Caco-2 (cell line): ENCODE data around the gene CPT1B. TPM values are rescaled to one million over a fixed set of nuclear protein-coding genes. Genes with fewer than 3 reads are reported as not detected.
A peak's percentile ranks its signal among the peaks of the same experiment; 100 is the strongest.

Experiments used
- BruUV-seq: library from RNA; stranded (reverse); fragments of 400-500 nt; replicated peaks from 2 replicates; lab custom pipeline; 2021; lab: Mats Ljungman, UMichigan
- CTCF ChIA-PET: fragments of 300-600 bp; sonication (Branson Sonifier 250); formaldehyde crosslinking; loops from one replicate; lab custom pipeline; 2022; ENCODE audit warnings: antibody characterized with exemption; lab: Charles Lee
- POLR2A ChIA-PET: fragments of 300-600 bp; sonication (Branson Sonifier 250); formaldehyde crosslinking; loops from one replicate; lab custom pipeline; 2022; ENCODE audit warnings: antibody characterized with exemption; lab: Charles Lee
- DNase-seq, 2 experiments: peaks; one replicate each; pipeline versions ENCODE4 v3.0.0 to v3.0.0-alpha.2; 2020 to 2022
- H3K27me3 ChIP-seq: replicated peaks from 2 replicates; pipeline ENCODE4 v1.6.0; 2011; ENCODE audit warnings: low read length; ENCODE audit not compliant: control insufficient read depth, insufficient read depth
- H3K36me3 ChIP-seq: 2 replicates; pipeline ENCODE4 v1.5.1; 2011; ENCODE audit warnings: low read length; ENCODE audit not compliant: control insufficient read depth, insufficient read depth
- H3K4me1 ChIP-seq: fragments of 250-450 bp; sonication (Bioruptor Pico); 2 replicates; pipeline ENCODE4 v1.5.1; 2020; ENCODE audit warnings: mild to moderate bottlenecking
- H3K4me3 ChIP-seq: 2 replicates; pipeline ENCODE4 v1.5.1; 2011; ENCODE audit warnings: low read depth, mild to moderate bottlenecking, control low read depth, low read length
- H3K9me3 ChIP-seq: fragments of 250-450 bp; sonication (Bioruptor Pico); 2 replicates; pipeline ENCODE4 v1.5.1; 2020; ENCODE audit warnings: mild to moderate bottlenecking, moderate library complexity
- H3K27ac Mint-ChIP-seq: one replicate; pipeline ENCODE4 v1.8.0; 2022; ENCODE audit warnings: mixed read lengths; ENCODE audit not compliant: unreplicated experiment
- H3K27me3 Mint-ChIP-seq: one replicate; pipeline ENCODE4 v1.8.0; 2022; ENCODE audit warnings: mixed read lengths; ENCODE audit not compliant: insufficient read depth, unreplicated experiment
- H3K36me3 Mint-ChIP-seq: one replicate; pipeline ENCODE4 v1.8.0; 2022; ENCODE audit warnings: mild to moderate bottlenecking, mixed read lengths; ENCODE audit not compliant: insufficient read depth, unreplicated experiment
- H3K4me1 Mint-ChIP-seq: one replicate; pipeline ENCODE4 v1.8.0; 2022; ENCODE audit warnings: low read depth, mixed read lengths; ENCODE audit not compliant: unreplicated experiment
- H3K4me3 Mint-ChIP-seq: one replicate; pipeline ENCODE4 v1.8.0; 2022; ENCODE audit warnings: mild to moderate bottlenecking, moderate library complexity, mixed read lengths; ENCODE audit not compliant: unreplicated experiment
- H3K9me3 Mint-ChIP-seq: one replicate; pipeline ENCODE4 v1.8.0; 2022; ENCODE audit warnings: mixed read lengths; ENCODE audit not compliant: unreplicated experiment
- CTCF ChIP-seq, 2 experiments: fragments of 200-600 bp in 1 of 2; IDR thresholded peaks; 1 replicate in 1 of 2; 2 replicates in 1 of 2; pipeline versions ENCODE4 v1.5.1 to v1.8.0; 2011 to 2022; ENCODE audit warnings: antibody characterized with exemption in 1 of 2, control low read depth in 1 of 2, inconsistent platforms in 1 of 2, low read depth in 1 of 2, low read length in 1 of 2, mild to moderate bottlenecking in 1 of 2, moderate library complexity in 1 of 2; ENCODE audit not compliant: insufficient read depth in 1 of 2, severe bottlenecking in 1 of 2, unreplicated experiment in 1 of 2
- intact Hi-C: fragments of 100-400 bp; cut with micrococcal nuclease; formaldehyde crosslinking; loops from one replicate; pipeline ENCODE4 v1.10.0; 2022; ENCODE audit not compliant: unreplicated experiment
- total RNA-seq: library from RNA; stranded (reverse); gene quantifications from 2 replicates; pipeline ENCODE4 v1.2.3, GENCODE V29; 2022

CPT1B gene
- total RNA-seq, 1 experiment from 2014 or later, result 19.8 TPM

- Mint-ChIP-seq H3K9me3 (no peaks in the 10 kb centered on the region), H3K27me3 (peaks cover 3% of the 10 kb centered on the region), H3K36me3 (peaks cover 4% of the 10 kb centered on the region), H3K4me3 (no peak overlapping the region), H3K4me1 (no peaks in the 10 kb centered on the region), H3K27ac (no peak overlapping the region)
- peak in 1 of 2 experiments; percentile 19 for DNase-seq
- Histone ChIP-seq H3K9me3 (no peaks in the 10 kb centered on the region), H3K4me1 (peaks cover 23% of the 10 kb centered on the region), H3K36me3 (no peaks in the 10 kb centered on the region), H3K27me3 (no peaks in the 10 kb centered on the region), H3K4me3 (no peak overlapping the region)
- TF ChIP-seq CTCF (IDR thresholded peaks at IDR 0.05; ENCODE audit: insufficient read depth in 1 of 2, low read depth in 1 of 2, low read length in 1 of 2, severe bottlenecking in 1 of 2, unreplicated experiment in 1 of 2), result no peak
- intact Hi-C loops, result no loop called here
- CTCF ChIA-PET, result no interaction called here
- no TSS peak for BruUV-seq
- POLR2A ChIA-PET, result no interaction called here
Observed at GRCh38 chr22:50585781-50586180, 7.6 kb upstream of the CPT1B start.

- POLR2A ChIA-PET, result no interaction called here
- Mint-ChIP-seq H3K27me3 (no peaks in the 10 kb centered on the region), H3K27ac (no peak overlapping the region), H3K36me3 (peaks cover 4% of the 10 kb centered on the region), H3K4me3 (no peak overlapping the region), H3K9me3 (no peaks in the 10 kb centered on the region), H3K4me1 (no peaks in the 10 kb centered on the region)
- intact Hi-C loops, result no loop called here
- BruUV-seq, result no TSS peak
- DNase-seq, result peak in 1 of 2 experiments; percentile 5
- H3K27me3 ChIP-seq, result no peaks in the 10 kb centered on the region
- TF ChIP-seq CTCF (IDR thresholded peaks at IDR 0.05; ENCODE audit: insufficient read depth in 1 of 2, low read depth in 1 of 2, low read length in 1 of 2, severe bottlenecking in 1 of 2, unreplicated experiment in 1 of 2), result no peak
- CTCF ChIA-PET, result interaction anchor here (0.8 to 1.5 kb wide), 3 partner anchors 22 to 60 kb away, joined by 3 to 7 read pairs (median 6); partner anchors contain the start of genes SCO2 and SYCE3
- no peaks in the 10 kb centered on the region for H3K36me3 ChIP-seq
- H3K9me3 ChIP-seq, result no peaks in the 10 kb centered on the region
- peaks cover 23% of the 10 kb centered on the region for H3K4me1 ChIP-seq
- no peak overlapping the region for H3K4me3 ChIP-seq
Observed at GRCh38 chr22:50585238-50585637, 7.0 kb upstream of the CPT1B start.

- H3K27me3 Mint-ChIP-seq, result no peaks in the 10 kb centered on the region
- BruUV-seq, result no TSS peak
- no peak overlapping the region for H3K4me3 Mint-ChIP-seq
- no peaks in the 10 kb centered on the region for H3K27me3 ChIP-seq
- no peaks in the 10 kb centered on the region for H3K9me3 ChIP-seq
- H3K4me1 Mint-ChIP-seq, result no peaks in the 10 kb centered on the region
- ChIA-PET POLR2A (interaction anchor here (1.4 kb wide), 1 partner anchor 77 kb away, joined by 5 read pairs; the partner anchor contains the start of genes LMF2 and NCAPH2), CTCF (interaction anchor here (0.8 to 1.5 kb wide), 3 partner anchors 22 to 59 kb away, joined by 3 to 7 read pairs (median 6); partner anchors contain the start of genes SCO2 and SYCE3)
- intact Hi-C loops, result loop anchor here (5.0 kb wide), 1 partner anchor 57 kb away; the partner anchor contains the start of gene SCO2
- no peak overlapping the region for H3K4me3 ChIP-seq
- peaks cover 23% of the 10 kb centered on the region for H3K4me1 ChIP-seq
- TF ChIP-seq CTCF (IDR thresholded peaks at IDR 0.05; ENCODE audit: insufficient read depth in 1 of 2, low read depth in 1 of 2, low read length in 1 of 2, severe bottlenecking in 1 of 2, unreplicated experiment in 1 of 2), result no peak
- no peaks in the 10 kb centered on the region; the same call in 1 of the 2 replicates for H3K36me3 ChIP-seq
- peak in 1 of 2 experiments; percentile 35 for DNase-seq
- H3K27ac Mint-ChIP-seq, result no peak overlapping the region
- H3K9me3 Mint-ChIP-seq, result no peaks in the 10 kb centered on the region
- H3K36me3 Mint-ChIP-seq, result peaks cover 4% of the 10 kb centered on the region
Observed at GRCh38 chr22:50584106-50585096, 6.2 kb upstream of the CPT1B start.
